ENCODE measurements around the gene AHNAK. TPM values are rescaled to one million over a fixed set of nuclear protein-coding genes. Genes with fewer than 3 reads are reported as not detected.
A peak's percentile ranks its signal among the peaks of the same experiment; 100 is the strongest.

AHNAK gene
- polyA plus RNA-seq, 1 donor = 134 TPM

DNA sequence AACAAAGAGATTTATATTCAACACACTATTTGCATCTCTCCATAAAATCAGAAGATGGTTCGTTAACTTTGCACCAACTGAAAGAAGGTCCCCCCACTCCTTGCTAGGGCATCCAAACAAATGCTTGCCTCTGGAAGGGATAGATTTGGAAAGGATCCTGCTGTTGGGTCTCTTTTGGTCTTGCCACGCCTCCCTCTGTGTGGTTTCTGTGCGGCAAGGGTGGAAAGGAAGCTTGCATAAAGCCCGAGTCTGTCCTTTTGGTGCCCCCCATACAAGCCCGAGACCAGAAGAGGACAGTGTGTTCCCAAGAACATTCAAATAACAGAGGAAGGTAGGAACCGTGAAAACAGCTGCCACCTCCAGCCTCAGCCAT is 112.7 kb downstream of the AHNAK start:
- DNase-seq = no peak
- Histone ChIP-seq H3K36me3 (ENCODE audit: control insufficient read depth, insufficient read depth, low read length) (no peaks in the 10 kb centered on the region), H3K27me3 (ENCODE audit: control insufficient read depth, insufficient read depth, low read length) (no peaks in the 10 kb centered on the region), H3K9me3 (ENCODE audit: control insufficient read depth, low read depth, low read length) (no peaks in the 10 kb centered on the region), H3K4me3 (ENCODE audit: low read length) (no peak overlapping the region), H3K27ac (ENCODE audit: low read length) (no peak overlapping the region), H3K4me1 (ENCODE audit: control insufficient read depth, insufficient read depth, low read length) (peaks cover 24% of the 10 kb centered on the region)
- WGBS (ENCODE audit: insufficient coverage, low lambda C conversion rate) = no CpG with 5 or more reads among the region's 6 CpGs

DNA sequence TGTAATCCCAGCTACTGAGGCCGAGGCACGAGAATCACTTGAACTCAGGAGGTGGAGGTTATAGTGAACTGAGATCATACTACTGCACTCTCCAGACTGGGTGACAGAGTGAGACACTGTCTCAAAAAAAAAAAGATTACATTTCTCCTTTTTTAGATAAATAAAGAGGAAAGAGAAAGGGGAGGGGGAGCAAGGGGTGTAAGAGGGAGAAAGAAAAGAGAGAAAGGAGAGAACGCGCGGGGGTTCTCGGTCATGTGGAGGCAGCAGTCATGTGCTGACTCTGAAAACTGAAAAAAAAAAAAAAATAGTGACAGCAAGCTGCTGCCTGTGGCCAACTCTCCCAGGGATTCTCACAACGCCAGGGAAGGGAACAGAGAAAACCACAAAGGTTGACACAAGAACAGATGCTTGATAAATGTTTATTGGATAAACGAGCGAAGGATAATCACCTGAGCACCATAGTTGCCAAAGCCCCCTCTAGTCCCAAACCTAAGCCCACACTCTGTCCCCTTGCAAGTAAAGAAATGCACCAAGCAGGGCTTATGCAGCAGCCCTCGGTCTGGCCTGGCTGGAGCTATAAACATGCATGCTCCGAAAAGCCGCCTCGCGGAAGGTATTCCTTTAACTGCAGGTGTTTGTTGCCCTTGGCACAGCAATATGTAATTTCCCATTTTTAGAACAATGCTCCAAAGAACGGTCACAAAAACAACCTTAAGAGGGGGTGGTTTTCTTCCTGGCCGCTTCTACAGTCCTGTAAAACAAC is 113.3 kb downstream of the AHNAK start:
- H3K4me1 ChIP-seq (ENCODE audit: control insufficient read depth, insufficient read depth, low read length) = peaks cover 21% of the 10 kb centered on the region
- no peak for DNase-seq
- H3K27ac ChIP-seq (ENCODE audit: low read length) = no peak overlapping the region

GRCh38 chr11:62432695-62433094 is 113.9 kb downstream of the AHNAK start:
- Histone ChIP-seq H3K9me3 (ENCODE audit: control insufficient read depth, low read depth, low read length) (no peaks in the 10 kb centered on the region), H3K4me1 (ENCODE audit: control insufficient read depth, insufficient read depth, low read length) (peaks cover 25% of the 10 kb centered on the region), H3K27ac (ENCODE audit: low read length) (no peak overlapping the region), H3K36me3 (ENCODE audit: control insufficient read depth, insufficient read depth, low read length) (no peaks in the 10 kb centered on the region), H3K27me3 (ENCODE audit: control insufficient read depth, insufficient read depth, low read length) (no peaks in the 10 kb centered on the region), H3K4me3 (ENCODE audit: low read length) (no peak overlapping the region)
- DNase-seq = peak in 1 of 2 donors; percentile 60
- 17% methylated on average over 3 of the region's 9 CpGs for WGBS (ENCODE audit: insufficient coverage, low lambda C conversion rate)

More for the DNA sequence above, 113.3 kb downstream of the AHNAK start:
- H3K4me3 ChIP-seq (ENCODE audit: low read length) = no peak overlapping the region
- WGBS (ENCODE audit: insufficient coverage, low lambda C conversion rate) = 35% methylated on average over 4 of the region's 16 CpGs
- H3K36me3 ChIP-seq (ENCODE audit: control insufficient read depth, insufficient read depth, low read length) = no peaks in the 10 kb centered on the region
- no peaks in the 10 kb centered on the region for H3K9me3 ChIP-seq (ENCODE audit: control insufficient read depth, low read depth, low read length)
- no peaks in the 10 kb centered on the region for H3K27me3 ChIP-seq (ENCODE audit: control insufficient read depth, insufficient read depth, low read length)

DNA sequence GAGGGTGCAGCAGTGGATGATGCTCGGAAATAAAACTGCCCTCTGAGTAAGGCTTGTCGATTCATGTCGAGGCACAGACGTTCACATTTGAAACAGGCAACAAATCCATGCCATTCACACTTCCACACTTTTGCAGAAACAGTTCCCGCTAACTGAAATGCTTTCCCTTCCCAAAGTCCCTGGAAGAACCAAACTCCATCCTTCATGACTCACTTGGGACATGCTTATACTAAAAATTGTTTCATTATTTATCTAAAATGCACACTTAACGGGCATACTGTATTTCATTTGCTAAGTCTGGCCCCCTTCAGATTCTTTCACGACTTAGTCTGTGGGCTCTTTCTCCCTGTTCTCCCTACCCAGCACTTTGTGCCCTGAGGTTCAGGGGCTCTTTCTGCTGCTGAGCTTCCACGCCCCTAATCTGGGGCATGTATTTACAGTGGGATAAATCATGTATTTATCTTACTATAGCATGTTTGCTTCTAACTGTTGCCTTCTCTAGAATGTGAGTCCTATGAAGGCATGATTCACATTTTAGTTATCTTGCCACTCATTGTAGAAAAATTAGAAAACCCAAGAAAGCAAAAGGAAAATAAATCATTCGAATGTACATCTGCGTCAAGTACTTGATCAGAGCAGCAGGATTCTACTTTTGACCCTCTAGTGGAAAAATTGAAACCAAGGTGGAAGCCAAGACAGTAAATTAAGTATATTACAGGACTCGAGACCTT is 115.3 kb downstream of the AHNAK start:
- 84% methylated on average over 4 of the region's 11 CpGs for WGBS (ENCODE audit: insufficient coverage, low lambda C conversion rate)
- H3K4me1 ChIP-seq (ENCODE audit: control insufficient read depth, insufficient read depth, low read length) = peaks cover 36% of the 10 kb centered on the region
- no peaks in the 10 kb centered on the region for H3K36me3 ChIP-seq (ENCODE audit: control insufficient read depth, insufficient read depth, low read length)
- no peaks in the 10 kb centered on the region for H3K27me3 ChIP-seq (ENCODE audit: control insufficient read depth, insufficient read depth, low read length)
- no peak for DNase-seq
- H3K27ac ChIP-seq (ENCODE audit: low read length) = no peak overlapping the region
- H3K4me3 ChIP-seq (ENCODE audit: low read length) = no peak overlapping the region
- no peaks in the 10 kb centered on the region for H3K9me3 ChIP-seq (ENCODE audit: control insufficient read depth, low read depth, low read length)

GRCh38 chr11:62430425-62430824 is 116.2 kb downstream of the AHNAK start:
- DNase-seq = no peak
- H3K4me1 ChIP-seq (ENCODE audit: control insufficient read depth, insufficient read depth, low read length) = peaks cover 41% of the 10 kb centered on the region
- H3K9me3 ChIP-seq (ENCODE audit: control insufficient read depth, low read depth, low read length) = no peaks in the 10 kb centered on the region
- no peaks in the 10 kb centered on the region for H3K36me3 ChIP-seq (ENCODE audit: control insufficient read depth, insufficient read depth, low read length)
- no peak overlapping the region for H3K4me3 ChIP-seq (ENCODE audit: low read length)
- no peak overlapping the region for H3K27ac ChIP-seq (ENCODE audit: low read length)
- 57% methylated on average over 1 of the region's 3 CpGs for WGBS (ENCODE audit: insufficient coverage, low lambda C conversion rate)
- no peaks in the 10 kb centered on the region for H3K27me3 ChIP-seq (ENCODE audit: control insufficient read depth, insufficient read depth, low read length)

DNA sequence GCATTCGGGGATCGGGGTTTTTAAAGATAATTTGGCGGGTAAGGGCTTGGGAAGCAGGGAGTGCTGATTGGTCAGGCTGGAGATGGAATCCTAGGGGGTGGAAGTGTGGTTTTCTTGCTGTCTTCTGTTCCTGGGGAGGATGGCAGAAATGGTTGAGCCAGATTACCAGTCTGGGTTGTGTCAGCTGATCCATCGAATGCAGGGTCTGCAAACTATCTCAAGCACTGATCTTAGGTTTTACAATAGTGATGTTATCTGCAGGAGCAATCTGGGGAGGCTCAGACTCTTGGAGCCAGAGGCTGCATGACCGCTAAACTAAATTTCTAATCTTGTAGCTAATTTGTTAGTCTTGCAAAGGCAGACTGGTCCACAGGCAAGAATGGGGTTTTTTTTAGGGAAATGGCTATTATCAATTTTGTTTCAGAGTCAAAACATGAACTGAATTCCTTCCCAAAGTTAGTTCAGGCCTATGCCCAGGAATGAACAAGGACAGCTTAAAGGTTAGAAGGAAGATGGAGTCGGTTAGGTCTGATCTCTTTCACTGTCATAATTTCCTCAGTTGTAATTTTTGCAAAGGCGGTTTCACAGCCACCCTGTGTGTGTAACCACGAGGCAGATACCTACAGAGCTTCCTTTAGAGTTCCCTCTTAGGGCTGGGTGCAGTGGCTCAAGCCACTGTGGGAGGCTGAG is 117.6 kb downstream of the AHNAK start:
- H3K27ac ChIP-seq (ENCODE audit: low read length) = no peak overlapping the region
- DNase-seq = no peak
- H3K4me3 ChIP-seq (ENCODE audit: low read length) = no peak overlapping the region
- H3K4me1 ChIP-seq (ENCODE audit: control insufficient read depth, insufficient read depth, low read length) = peaks cover 47% of the 10 kb centered on the region
- no peaks in the 10 kb centered on the region for H3K36me3 ChIP-seq (ENCODE audit: control insufficient read depth, insufficient read depth, low read length)
- H3K27me3 ChIP-seq (ENCODE audit: control insufficient read depth, insufficient read depth, low read length) = no peaks in the 10 kb centered on the region
- WGBS (ENCODE audit: insufficient coverage, low lambda C conversion rate) = no CpG with 5 or more reads among the region's 8 CpGs
- no peaks in the 10 kb centered on the region for H3K9me3 ChIP-seq (ENCODE audit: control insufficient read depth, low read depth, low read length)

- Histone ChIP-seq H3K27me3 (ENCODE audit: control insufficient read depth, insufficient read depth, low read length) (no peaks in the 10 kb centered on the region), H3K4me1 (ENCODE audit: control insufficient read depth, insufficient read depth, low read length) (peaks cover 45% of the 10 kb centered on the region), H3K27ac (ENCODE audit: low read length) (peak overlapping the region; percentile 83), H3K9me3 (ENCODE audit: control insufficient read depth, low read depth, low read length) (no peaks in the 10 kb centered on the region), H3K4me3 (ENCODE audit: low read length) (no peak overlapping the region), H3K36me3 (ENCODE audit: control insufficient read depth, insufficient read depth, low read length) (no peaks in the 10 kb centered on the region)
- peak in 1 of 2 donors; percentile 51 for DNase-seq
- no CpG with 5 or more reads among the region's 6 CpGs for WGBS (ENCODE audit: insufficient coverage, low lambda C conversion rate)
Observed at GRCh38 chr11:62427630-62428233, 118.9 kb downstream of the AHNAK start.

DNA sequence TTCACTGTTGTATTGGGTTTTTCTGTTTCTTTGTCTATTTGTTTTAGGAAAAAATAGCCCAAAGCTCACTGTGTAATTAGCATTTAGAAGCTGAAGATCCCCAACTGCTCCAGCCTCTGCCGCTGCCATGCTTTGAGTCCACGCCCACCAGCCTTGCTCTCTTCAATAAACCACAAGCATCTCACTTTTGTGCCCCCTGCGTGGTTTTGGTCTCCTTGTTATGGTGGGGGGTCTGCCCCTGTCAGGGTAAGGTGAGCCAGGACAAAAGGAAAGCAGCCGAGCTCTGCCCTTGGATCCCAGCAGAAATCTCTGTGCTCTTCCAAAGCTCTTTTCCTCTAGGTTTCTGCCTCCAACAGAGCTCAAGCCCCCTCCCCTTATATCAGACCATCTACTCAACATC is 123.6 kb downstream of the AHNAK start:
- Histone ChIP-seq H3K4me1 (ENCODE audit: control insufficient read depth, insufficient read depth, low read length) (peaks cover 40% of the 10 kb centered on the region), H3K36me3 (ENCODE audit: control insufficient read depth, insufficient read depth, low read length) (no peaks in the 10 kb centered on the region), H3K27ac (ENCODE audit: low read length) (peak overlapping the region; percentile 8), H3K9me3 (ENCODE audit: control insufficient read depth, low read depth, low read length) (no peaks in the 10 kb centered on the region), H3K4me3 (ENCODE audit: low read length) (no peak overlapping the region), H3K27me3 (ENCODE audit: control insufficient read depth, insufficient read depth, low read length) (no peaks in the 10 kb centered on the region)
- DNase-seq = no peak
- no CpG with 5 or more reads among the region's 4 CpGs for WGBS (ENCODE audit: insufficient coverage, low lambda C conversion rate)

DNA sequence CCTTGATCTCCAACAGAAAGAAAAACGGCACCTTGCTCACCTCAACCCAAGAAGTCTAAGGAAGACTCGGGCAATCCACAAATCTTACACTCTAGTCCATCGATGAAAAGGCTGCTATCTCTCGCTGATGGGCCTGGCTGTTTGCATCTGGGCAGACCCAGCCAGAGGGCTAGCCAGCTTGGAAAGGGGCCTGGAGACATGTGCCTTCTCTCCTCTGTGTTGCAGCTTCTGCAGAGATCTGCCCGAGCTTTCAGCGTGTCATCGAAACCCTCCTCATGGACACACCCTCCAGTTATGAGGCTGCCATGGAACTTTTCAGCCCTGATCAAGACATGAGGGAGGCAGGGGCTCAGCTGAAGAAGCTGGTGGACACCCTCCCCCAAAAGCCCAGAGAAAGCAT is 124.6 kb downstream of the AHNAK start:
- no CpG with 5 or more reads among the region's 7 CpGs for WGBS (ENCODE audit: insufficient coverage, low lambda C conversion rate)
- no peak for DNase-seq
- Histone ChIP-seq H3K4me1 (ENCODE audit: control insufficient read depth, insufficient read depth, low read length) (peaks cover 31% of the 10 kb centered on the region), H3K27ac (ENCODE audit: low read length) (no peak overlapping the region), H3K4me3 (ENCODE audit: low read length) (no peak overlapping the region), H3K27me3 (ENCODE audit: control insufficient read depth, insufficient read depth, low read length) (no peaks in the 10 kb centered on the region), H3K9me3 (ENCODE audit: control insufficient read depth, low read depth, low read length) (no peaks in the 10 kb centered on the region), H3K36me3 (ENCODE audit: control insufficient read depth, insufficient read depth, low read length) (no peaks in the 10 kb centered on the region)

DNA sequence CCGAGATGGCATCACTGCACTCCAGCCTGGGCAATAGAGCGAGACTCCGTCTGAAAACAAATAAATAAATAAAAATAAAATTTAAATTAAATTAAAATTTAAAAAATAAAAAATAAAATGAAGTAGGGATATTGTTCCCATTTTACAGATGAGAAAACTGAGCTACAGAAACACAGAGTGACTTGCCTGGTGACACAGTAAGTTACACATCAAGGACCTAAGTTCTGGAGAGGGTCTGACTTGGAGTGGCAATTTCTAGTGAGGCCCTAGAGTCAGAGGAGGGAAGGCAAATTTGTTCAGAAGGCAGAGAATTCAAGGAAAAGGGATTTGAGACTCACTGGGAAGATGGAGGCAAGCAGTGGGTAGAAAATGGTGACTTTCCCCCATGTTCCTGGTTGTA is 125.7 kb downstream of the AHNAK start:
- H3K36me3 ChIP-seq (ENCODE audit: control insufficient read depth, insufficient read depth, low read length) = no peaks in the 10 kb centered on the region
- no peaks in the 10 kb centered on the region for H3K27me3 ChIP-seq (ENCODE audit: control insufficient read depth, insufficient read depth, low read length)
- no peak overlapping the region for H3K27ac ChIP-seq (ENCODE audit: low read length)
- no peak overlapping the region for H3K4me3 ChIP-seq (ENCODE audit: low read length)
- H3K4me1 ChIP-seq (ENCODE audit: control insufficient read depth, insufficient read depth, low read length) = peaks cover 21% of the 10 kb centered on the region
- no peak for DNase-seq
- WGBS (ENCODE audit: insufficient coverage, low lambda C conversion rate) = 100% methylated on average over 3 of the region's 3 CpGs
- H3K9me3 ChIP-seq (ENCODE audit: control insufficient read depth, low read depth, low read length) = no peaks in the 10 kb centered on the region
